CD1c-positive myeloid dendritic cell (primary cell): ENCODE measurements around the gene ARF3.

Source experiments
- DNase-seq: peaks from one replicate; pipeline ENCODE4 v3.0.0-alpha.2; 2016; ENCODE audit errors: extremely low spot score

ARF3 gene

DNA sequence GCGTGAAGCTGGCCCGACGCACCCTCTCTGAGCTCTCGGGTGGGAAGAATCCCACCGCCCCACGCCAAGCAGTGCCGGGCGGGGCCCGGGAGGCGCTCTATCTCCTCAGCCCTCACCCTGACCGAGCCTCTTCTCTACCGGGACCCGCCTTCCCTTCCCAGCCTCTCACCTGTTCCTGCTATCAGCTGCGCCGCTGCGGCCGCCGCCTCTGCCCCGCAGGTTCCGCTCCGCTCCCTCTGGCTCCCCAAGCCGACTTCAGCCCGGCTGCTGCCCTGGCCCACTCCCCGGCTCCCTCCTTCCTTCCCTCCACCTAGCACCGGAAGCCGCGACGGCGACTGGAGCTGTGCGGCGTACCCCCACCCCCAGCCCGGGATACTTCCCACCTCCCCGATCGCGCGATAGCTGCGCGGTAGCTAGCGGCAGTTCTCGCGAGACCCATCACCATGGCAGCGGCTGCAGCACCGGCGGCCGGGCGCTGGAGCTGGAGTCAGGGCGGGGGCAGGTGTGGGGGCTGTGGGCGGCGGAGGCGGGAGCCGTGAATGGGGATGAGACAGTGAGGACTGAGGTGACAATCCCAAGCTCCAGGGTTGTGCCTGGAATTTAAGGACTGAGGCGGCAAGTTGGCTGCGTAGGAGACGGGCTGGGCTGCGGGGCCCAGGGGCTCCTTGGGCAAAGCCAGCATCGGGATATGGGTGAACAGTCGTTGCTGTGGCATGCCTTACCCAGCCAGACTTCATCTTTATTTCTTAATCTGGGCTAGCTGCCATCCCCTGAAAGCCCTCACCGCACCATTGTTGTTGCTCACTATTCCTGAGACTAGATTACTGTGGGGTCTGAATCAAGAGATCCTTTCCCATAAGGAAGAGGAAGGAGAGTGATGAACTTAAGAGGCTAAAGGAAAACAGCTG lies at the start of gene ARF3:
Gene ARF3 (minus strand): TSS at position 347 of the 908 bp plus-strand sequence. CDS start 16,392 bp downstream, outside the sequence.
- peak; percentile 95 for DNase-seq

DNA sequence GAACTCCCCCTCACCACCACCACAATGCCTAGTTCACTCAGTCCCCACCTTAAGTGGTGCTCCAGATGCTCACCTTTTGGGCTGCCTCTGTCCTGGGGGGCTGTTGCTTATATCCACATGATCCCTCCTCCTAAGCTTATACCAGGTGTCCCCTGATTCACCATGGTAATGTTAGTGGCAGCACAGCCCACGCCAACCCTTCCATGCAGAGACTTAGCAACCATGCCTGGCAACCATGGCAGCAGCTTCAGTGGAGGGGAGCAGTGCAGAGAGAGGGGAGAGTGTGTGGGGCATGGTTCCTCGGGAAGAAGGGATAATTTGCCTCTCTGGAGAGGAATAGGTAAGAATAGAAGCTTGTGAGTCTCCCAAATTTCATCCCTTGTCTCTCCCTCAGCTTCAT lies 43.1 kb upstream of the ARF3 start:
- DNase-seq, result no peak

DNA sequence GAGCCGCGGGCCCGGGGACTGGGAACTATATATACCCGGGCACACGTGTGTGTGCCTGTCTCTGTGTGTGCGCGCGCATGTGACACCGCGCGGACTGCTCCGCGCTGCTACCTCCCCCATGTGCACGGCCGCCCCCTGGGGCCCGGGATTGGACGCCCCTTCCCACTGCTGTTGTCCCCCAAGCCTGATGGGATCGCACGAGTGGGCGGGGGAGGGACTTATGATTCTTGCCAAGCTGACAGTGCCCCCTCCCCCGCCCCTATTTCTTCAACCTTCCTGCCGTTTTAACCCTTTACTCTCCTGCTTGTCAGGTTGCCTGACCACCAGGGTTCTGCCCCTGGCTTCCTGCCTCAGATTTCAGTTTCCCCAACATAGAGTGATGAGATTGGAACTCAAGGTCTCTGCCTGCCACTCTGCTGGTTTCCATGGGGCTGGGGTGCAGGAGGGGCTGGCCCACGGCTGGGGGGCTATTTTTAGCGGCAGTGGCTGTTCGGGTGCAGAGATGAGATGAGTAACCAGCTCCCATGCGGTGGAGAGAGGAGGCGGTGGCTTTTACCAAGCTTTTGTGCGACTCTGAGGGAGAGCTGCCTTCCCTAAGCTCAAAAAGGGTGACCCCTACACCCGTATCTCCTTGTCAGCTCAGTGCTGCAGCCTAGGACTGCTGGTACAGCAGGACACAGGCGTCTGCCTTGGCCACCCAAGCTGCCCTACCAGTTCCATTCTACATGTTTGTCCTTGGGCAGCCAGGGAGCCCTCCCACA lies 42.3 kb upstream of the ARF3 start, which contains the start of gene DDN:
Gene DDN (minus strand): TSS at position 5 of the 761 bp plus-strand sequence. CDS start 88 bp downstream, outside the sequence.
- peak; percentile 55 for DNase-seq

DNA sequence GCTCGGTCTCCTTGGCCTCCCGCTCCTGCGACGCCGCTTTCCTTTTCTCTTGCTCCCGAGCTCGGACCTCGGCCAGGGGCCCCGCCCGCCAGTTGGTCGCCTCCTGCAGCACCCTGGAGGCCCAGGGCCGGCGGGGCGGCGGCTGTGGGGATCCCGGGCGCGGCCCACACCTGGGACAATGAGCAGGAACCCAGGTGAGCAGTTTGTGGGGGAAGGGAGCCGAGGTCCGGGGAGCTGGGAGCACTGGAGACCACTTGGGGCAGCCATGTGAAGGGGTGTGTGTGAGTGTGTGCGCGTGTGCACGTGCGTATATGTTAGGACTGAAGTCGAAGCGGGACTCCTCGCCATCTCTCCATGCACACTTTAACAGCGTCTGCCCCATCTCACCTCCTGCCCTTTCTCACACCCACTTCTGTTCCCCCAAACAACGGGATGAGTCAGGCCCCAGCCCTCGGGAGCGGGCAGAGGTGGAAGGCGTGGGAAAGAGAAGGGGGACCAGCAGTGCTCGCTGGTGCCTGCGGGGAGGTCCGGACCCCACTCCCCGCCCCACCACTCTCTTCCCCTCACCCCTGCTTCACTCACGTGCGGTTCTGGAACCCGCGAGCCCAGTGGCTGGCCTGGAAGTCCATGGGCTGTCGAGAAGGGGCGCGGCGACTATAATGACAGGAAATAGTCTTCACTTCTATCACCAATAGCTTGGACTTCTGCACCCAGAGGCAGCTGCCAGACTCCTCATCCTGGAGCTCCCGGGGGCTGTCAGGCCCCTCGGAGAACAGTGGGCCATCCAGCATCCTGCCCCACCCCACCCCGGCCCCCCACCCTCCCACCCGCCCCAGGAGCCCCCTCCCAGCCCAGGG lies 41.4 kb upstream of the ARF3 start:
- DNase-seq, result peak; percentile 32

DNA sequence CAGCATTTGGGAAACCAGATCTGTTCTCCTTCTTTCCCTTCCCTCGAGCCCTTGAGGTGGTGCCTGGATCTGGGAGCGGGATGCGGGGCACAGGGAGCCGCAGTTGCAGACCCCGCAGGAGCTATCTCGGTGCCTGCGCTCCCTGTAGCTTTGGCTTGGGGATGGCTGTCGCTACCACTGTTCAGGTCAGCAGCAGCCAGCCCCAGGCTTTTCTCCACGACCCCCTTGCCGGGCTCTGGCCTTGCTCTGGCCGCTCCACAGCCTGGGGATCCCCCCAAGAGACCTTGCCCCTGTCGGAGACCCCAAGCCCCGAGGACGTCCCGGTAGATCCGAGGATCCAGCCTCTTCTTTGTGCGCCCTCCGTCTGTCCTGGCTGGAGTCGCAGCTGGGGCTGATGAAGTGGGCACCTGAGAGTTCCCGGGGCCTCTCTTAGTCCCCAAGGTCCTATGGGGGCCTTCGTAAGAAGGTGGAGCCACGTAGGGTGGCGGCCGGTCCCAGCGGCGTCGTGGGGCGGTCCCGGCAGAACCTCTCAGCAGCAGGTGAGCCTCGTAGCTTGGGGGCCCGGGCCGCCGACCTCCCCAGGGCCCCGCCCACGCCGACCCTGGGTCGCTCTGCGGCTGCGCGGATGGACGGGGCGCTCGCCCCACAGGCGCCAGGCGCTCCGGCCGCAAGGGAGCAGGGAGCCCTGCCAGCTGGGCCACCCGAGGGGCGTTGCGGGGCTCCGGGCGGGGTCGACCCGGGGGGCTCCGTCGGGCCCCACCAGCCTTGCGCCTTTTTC lies 40.6 kb upstream of the ARF3 start:
- peak; percentile 32 for DNase-seq

DNA sequence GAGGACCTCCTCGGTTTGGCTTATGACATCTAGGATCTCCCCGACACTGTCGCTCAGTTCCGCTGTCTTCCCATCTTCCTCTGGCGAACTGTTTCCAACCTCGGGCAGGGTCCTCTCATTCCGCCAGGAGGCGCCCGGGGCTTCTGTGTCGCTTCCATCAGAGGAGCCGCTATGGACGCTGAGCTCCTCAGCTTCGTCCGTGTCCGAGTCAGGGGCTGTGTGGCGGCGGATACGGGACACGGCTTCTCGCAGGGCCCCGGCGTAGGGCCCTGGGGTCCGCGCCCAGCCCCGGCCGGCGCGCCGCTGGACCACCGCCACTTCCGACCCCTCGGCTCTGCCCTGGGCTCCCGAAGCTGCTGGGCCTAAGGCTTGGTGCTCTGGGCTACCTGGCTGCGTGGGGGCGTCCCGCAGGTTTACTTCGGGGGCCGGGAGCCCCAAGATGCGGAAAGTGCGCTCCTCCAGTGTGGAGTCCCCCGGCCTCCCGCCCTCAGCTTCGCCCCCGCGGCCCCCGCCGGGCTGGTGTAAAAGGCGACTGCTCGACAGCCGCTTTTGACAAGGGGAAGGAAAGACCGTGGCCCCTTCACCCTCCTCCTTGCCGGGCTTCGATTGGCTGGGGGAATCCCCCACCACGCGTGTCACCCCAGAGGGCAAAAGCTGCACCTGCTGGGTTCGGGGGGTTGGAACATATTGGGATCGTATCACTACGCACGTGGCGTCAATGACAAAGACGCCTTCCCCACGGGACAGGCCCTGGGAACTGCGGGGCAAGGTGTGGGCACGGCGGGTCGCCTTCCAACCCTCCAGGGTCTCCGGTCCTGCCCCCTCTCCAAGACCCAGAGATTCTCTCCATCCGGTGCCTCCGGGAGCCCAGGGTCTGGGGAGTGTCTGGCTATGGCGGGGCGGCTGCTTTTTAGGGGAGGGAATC lies 39.8 kb upstream of the ARF3 start:
- peak; percentile 85 for DNase-seq

DNA sequence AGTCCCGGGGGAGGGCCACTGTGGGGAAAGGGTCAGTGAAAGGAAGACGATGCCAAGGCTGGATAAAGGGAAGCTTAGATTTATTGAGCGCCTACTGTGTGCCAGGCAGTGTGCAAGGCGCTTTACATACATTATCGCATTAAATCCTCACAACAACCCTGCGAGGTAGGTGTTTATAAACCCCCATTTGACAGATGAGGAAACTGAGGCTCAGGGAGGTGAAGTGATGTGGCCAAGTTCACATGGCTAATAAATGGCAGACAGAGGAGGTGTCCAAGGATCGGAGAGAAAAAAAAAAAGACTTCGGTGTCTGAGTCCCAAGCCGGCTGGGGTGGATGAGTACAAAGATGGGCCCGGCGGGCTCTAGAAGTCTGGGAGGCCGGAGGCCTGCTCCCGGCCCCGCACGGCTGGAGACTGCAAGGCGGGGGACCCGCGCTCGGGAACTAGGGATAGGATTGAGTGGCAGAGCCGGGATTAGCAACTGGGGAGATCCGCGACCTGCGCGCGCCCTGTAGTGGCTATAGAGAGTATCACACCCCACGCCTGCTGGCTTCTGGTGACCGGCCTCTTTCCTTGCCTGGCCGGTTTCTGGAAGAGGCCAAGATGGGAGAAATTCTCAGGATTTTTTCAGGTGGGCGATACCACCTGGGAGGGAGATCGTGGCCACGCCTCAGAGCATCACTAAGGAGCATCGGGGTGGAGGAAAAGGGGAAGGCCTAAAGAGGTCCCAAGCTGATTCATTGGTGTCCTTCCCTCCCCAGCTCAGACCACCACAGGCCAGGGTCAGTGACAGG lies 38.0 kb upstream of the ARF3 start:
- peak; percentile 71 for DNase-seq

DNA sequence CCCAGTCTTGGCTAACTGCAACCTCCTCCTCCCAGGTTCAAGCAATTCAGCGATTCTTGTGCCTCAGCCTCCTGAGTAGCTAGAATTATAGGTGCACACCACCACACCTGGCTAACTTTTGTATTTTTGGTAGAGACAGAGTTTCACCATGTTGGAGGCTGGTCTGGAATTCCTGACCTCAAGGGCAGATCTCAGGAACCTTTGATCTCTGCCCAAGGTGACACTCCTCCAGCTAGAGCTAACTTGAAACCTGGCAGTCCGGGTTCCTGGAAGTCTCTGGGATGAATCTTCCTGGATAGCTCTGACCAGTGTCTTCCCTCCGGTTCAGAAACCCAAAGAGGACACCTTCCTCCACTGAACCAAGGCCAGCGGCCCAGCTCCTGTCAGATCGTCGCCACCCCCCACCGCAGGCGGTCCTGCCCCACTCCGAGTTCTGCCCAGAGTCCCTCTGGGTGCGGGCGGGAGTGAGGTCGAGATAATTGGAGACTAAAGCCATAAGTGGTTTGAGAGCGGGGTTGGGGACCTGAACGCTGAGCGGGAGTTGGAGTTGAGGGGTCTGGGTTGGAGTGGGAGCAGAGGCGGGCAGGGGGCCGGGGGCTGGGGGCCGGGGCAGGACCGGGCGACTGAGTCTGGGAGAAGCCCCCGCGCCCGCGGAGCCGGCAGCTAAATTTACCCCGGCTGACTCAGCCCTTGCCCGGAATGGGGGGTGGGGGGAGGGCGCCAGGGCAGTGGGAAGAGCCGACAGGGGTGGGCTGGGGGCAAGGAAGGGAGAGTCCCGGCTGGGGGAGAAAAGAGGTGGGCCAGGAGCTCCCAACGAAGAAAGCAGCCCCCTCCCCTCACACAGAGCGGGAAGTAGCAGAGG lies 37.2 kb upstream of the ARF3 start:
- DNase-seq, result no peak

DNA sequence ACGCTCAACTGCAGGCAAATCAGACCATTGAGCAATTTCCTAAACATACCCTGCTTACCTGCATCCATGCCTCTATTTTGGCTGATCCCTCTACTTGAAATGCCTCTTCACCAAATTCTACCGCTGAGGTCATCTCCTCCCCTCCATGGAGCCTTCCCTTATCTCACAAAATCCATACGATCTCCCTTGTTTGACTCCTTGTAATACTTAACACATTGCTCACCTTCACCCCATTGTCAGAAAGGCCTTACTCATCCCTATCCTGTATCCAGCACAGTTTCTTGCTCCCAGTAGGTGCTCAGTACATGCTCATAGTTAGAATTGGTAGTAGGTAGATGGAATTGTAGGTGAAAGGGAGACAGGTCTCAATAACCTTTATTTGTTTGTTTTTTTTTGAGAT lies 36.5 kb upstream of the ARF3 start:
- no peak for DNase-seq

DNA sequence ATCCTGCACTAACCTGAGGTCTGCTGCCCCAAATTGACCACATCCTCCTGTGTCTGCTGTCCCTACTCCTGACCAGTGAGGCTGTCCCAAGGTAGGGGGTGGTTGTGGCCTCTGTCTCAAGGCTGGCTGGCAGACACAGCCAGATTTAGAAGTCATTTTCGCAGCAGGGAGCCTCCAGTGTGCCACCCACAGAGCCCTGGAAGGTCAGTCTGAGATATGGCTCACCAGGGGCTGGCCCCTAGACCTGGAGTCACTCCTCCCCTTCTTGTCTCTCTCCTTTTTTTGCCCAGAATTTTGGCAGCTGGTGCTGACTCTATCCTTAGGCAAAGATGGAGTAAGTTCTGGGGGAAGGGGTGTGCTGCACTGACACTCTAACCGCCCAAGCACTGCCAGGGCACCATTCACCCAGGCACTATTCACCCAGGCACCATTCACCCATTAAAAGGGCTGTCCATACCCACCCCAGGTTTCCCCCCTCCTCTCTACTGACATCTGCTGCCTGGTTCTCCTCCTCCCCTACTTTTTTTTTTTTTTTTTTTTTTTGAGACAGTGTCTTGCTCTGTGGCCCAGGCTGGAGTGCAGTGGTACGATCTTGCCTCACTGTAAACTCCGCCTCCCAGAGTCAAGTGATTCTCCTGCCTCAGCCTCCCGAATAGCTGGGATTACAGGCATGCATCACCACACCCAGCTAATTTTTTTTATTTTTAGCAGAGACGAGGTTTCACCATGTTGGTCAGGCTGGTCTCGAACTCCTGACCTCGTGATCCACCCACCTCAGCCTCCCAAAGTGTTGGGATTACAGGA lies 34.2 kb upstream of the ARF3 start:
- DNase-seq, result no peak

DNA sequence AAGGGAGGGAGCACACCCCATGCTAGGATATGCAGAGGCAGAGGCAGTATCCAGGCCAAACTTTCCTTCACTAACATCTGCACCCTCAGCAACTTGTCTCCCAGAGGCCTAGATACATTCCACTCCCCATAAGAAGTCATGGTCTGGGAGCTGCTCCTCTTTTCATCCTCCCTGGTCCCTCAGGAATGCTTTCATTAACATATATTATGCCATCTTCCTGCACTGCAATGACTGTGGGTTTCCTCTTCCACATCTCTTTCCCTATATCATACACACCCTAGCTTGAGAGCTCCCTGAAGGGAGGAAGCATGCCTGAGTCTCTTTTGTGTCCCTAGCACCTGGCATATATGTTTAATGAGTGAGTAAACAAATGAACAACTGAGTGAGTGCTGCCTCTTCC lies 33.3 kb upstream of the ARF3 start:
- no peak for DNase-seq

DNA sequence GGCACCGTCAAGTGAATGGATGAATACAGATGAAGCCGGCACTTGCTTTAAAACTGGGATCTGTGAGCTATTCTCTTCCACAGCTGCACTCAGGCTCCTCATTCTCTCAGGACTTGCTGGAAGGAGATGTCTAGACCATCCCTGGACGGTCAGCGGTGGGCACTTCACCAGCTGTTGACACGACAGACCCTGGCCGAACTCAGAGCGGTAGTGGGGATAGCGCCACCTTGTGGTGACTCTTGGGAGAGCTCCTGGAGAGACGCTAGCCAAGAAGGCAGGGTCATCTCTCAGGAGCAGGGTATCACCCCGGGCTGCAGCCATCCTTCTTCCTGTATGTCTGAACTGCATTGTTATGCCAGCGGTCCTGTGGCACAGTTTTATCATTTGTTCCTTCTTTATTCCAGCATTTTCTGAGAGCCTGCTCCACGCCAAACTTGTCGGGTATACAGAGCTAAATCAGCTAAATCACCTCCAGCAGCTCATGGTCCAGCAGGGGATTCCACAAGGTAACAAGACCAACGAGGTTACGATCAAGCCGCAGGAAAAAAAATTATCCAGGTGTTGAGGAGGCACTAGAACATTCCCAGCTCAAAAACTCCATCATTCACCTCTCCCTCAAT lies 30.9 kb upstream of the ARF3 start:
- peak; percentile 82 for DNase-seq

DNA sequence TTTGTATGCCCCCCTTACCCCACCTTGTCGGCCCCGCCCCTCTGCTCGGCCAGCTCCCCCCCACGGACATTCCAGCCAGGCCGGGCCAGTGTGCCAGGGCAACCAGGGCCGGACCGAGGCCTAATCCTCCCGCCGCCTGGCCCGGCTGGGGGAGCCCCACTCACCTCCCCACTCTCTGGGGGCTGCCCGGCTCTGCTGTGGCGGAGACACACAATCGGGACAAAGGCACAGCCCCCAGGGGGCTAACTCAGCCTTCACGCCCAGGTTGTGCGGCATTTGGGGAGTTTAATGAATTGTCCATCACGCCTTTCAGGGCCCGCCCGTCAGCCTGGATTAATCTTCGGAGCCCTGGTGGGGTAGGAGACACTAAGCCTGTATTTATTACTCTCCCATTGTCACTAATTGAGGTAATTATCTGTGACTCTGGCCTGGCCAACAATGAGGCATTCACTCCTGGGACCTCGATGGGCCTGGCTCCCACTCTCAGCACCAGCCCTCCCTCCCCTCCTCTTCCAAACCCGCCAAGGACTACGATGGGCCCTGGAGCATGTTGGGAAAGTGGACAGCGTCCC lies 29.5 kb upstream of the ARF3 start:
- DNase-seq, result no peak

DNA sequence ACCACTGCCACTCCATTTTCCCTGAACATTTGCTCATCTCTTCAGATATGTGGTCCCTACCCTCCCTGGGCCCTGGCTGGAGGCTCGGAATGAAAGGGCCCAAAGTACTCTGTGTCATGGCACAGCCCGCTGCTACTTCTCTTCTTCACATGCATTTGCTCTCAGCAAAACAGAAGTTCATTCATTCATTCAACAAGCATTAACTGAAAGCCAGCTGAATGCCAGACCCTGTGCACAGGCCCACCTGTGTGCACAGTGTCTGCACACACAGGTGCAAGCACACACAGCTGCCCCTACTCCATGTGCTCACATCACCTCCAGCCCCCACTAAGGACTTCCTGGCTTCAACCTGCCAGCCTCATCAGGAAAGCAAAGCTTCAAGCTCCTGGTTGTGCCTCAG lies 28.6 kb upstream of the ARF3 start:
- no peak for DNase-seq

DNA sequence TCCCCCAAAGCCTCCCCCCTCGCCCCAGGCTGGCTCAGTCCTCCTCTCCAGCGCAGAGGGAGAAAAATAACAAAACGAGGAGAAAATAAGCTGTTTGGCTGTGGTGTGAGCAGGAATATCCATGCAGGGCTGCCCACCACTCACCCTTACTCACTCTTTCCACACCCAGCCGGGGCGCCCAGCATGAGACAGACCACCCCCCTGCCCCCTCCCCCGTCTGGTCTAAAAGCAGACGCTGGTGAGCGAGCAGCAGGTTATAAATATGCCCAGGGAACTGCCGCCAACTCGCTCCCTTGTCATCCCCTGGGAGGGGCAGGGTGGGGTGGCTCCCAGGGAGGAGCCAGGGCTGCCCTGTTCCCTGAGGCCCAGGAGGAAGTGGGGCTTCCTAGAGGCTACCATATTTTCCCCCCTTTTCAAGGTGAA lies 28.2 kb upstream of the ARF3 start:
- no peak for DNase-seq

DNA sequence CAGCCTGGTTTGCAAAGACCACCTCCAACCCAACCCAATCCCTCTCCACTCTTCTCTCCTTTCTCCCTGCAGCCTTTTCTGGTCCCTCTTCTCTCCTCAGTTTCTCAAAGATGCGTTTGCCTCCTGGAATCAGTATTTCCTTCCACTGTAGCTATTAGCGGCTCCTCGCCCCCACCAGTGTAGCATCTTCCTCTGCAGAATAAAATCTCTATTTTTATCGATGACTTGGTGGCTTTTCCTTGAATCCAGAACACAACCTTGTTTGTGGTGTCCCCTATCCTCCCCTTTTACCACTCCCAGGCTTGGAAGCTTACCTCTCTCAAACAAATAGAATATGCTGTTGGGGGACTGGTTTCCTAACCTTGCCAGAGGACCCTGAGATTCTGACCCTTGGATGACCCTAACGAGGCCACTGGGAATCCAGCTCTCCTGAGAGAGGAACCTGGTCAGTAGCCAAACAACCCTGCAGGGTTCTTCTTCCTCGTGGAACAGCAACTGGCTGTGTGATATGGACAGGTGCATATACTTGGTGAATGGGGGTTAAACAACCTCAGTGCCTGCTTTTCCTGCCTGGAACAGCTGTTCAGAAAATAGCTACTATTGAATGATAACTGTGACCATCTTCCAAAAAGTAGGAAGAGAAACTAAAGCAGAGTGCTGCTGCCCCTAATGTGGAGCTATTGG lies 25.3 kb upstream of the ARF3 start:
- no peak for DNase-seq
